ENCODE results near the gene PTGS1.

DNA sequence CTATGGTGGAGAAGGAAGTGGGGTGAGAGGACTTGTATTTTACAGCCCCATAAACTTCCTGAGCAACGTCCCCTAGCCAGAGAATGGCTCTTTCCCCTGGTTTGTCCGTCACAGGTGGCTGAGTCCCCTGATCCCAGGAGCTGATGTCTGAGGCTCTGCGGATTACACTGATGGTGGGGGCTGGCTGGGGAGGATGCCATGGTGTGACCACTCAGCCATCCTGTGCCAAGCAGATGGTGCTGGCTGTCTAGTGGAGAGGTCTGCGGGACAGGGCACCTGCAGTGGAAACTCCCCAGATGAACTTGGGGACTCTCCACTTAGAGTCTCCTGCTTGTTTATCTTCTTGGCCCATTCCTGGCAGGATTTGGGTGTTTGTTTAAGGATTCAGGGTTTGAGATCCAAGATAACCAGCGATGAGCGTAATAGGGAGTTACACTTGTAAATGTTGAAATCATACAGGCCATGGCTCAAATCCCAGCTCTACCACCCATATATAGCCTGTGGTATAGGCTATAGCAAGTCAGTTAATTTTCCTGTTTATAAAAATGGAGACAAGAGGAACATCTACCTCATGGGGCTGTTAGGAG, 4.7 kb upstream of the PTGS1 start:
- TF ChIP-seq, protein P1, sequence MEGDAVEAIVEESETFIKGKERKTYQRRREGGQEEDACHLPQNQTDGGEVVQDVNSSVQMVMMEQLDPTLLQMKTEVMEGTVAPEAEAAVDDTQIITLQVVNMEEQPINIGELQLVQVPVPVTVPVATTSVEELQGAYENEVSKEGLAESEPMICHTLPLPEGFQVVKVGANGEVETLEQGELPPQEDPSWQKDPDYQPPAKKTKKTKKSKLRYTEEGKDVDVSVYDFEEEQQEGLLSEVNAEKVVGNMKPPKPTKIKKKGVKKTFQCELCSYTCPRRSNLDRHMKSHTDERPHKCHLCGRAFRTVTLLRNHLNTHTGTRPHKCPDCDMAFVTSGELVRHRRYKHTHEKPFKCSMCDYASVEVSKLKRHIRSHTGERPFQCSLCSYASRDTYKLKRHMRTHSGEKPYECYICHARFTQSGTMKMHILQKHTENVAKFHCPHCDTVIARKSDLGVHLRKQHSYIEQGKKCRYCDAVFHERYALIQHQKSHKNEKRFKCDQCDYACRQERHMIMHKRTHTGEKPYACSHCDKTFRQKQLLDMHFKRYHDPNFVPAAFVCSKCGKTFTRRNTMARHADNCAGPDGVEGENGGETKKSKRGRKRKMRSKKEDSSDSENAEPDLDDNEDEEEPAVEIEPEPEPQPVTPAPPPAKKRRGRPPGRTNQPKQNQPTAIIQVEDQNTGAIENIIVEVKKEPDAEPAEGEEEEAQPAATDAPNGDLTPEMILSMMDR (conservative IDR thresholded peaks at IDR 0.05; ENCODE audit: low read length): no peak
- no peak for TF ChIP-seq EZH2phosphoT487 (IDR thresholded peaks at IDR 0.05; ENCODE audit: borderline replicate concordance)

Measured in Loucy (cell line).